ENCODE results near the gene GPI. TPM values are rescaled to one million over a fixed set of nuclear protein-coding genes. Genes with fewer than 3 reads are reported as not detected.

Gene GPI
- total and polyA plus RNA-seq, 2 of the 8 experiments (the other 6 are each of a cell fraction or from before 2014, with no cell fraction given) = 171 to 360 TPM

DNA sequence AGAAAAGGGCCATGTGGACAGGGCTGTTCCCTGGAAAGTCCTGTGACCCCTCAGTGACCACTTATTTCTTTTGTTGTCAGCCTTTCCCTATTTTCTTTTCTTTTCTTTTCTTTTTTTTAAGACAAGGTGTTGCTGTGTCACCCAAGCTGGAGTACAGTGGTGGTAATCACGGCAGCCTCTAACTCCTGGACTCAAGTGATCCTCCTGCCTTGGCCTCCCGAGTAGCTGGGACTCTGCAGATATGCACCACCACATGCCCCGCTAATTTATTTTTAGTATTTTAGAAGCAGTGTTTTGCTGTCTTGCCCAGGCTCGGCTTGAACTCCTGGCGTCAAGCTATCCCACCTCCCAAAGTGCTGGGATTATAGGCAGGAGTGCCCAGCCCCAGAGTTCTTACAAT, 1.1 kb upstream of the GPI start:
- Histone ChIP-seq H2BK12ac (ENCODE audit: low read depth, low read length) (no peak overlapping the region), H2BK15ac (ENCODE audit: low read length) (peak overlapping the region; percentile 61; the same call in 1 of the 2 replicates), H3K27me3 (replicated peaks in 1 of 4; ENCODE audit: control insufficient read depth in 3 of 4, extremely low read depth in 1 of 4, insufficient read depth in 3 of 4, low read length in 3 of 4) (no peaks in the 10 kb centered on the region), H3K27ac (ENCODE audit: low read depth, low read length) (no peak overlapping the region), H2BK5ac (ENCODE audit: low read depth, low read length) (no peak overlapping the region), H4K5ac (ENCODE audit: insufficient read length, low read depth, low read length) (no peak overlapping the region), H4K8ac (ENCODE audit: extremely low read depth, insufficient read depth, low read length) (no peak overlapping the region), H3K4me1 (replicated peaks in 1 of 4; ENCODE audit: control insufficient read depth in 3 of 4, insufficient read depth in 4 of 4, low read length in 3 of 4) (peaks cover 3 to 15% (median 8%) of the 10 kb centered on the region in 4 experiments; a peak in 6 of 7 replicates), H3K23me2 (ENCODE audit: low read depth, low read length) (peaks cover 9% of the 10 kb centered on the region; the same call in 1 of the 2 replicates), H3K79me1 (ENCODE audit: low read depth, low read length) (peaks cover 19% of the 10 kb centered on the region), H3K79me2 (ENCODE audit: control insufficient read depth in 1 of 2, insufficient read depth in 2 of 2, low read length in 2 of 2) (peaks cover 2 to 25% of the 10 kb centered on the region in 2 experiments; a peak in 3 of 4 replicates), H4K20me1 (replicated peaks in 1 of 2; ENCODE audit: control insufficient read depth in 1 of 2, insufficient read depth in 2 of 2, low read length in 2 of 2) (peaks cover 7 to 17% of the 10 kb centered on the region in 2 experiments), H3K9ac (replicated peaks in 1 of 4; ENCODE audit: extremely low read depth in 1 of 4, low read depth in 3 of 4, low read length in 3 of 4) (no peak overlapping the region), H2AK5ac (ENCODE audit: low read depth, low read length) (no peak overlapping the region), H3K18ac (ENCODE audit: extremely low read depth, low read length) (no peak overlapping the region), H2BK120ac (replicated peaks; ENCODE audit: low read depth, low read length) (no peak overlapping the region), H3K36me3 (ENCODE audit: control insufficient read depth in 2 of 4, insufficient read depth in 4 of 4, low read length in 3 of 4) (peaks cover 13 to 21% (median 16%) of the 10 kb centered on the region in 4 experiments), H3K9me3 (ENCODE audit: insufficient read depth in 2 of 2, low read depth in 1 of 2, low read length in 1 of 2) (no peaks in the 10 kb centered on the region), H3K4ac (replicated peaks; ENCODE audit: insufficient read length, low read depth, low read length) (no peak overlapping the region), H2BK20ac (ENCODE audit: low read length) (no peak overlapping the region), H3K56ac (replicated peaks; ENCODE audit: insufficient read length, low read depth, low read length) (no peak overlapping the region), H3K14ac (ENCODE audit: insufficient read length) (no peak overlapping the region), H3K23ac (ENCODE audit: insufficient read length) (no peak overlapping the region), H2AFZ (ENCODE audit: low read length) (no peak overlapping the region), H4K91ac (replicated peaks; ENCODE audit: insufficient read length, low read length) (no peak overlapping the region), H3K4me2 (ENCODE audit: insufficient read depth in 1 of 2, low read depth in 2 of 2, low read length in 2 of 2) (no peak overlapping the region; a peak in 1 of 4 replicates), H3K4me3 (ENCODE audit: extremely low read depth in 1 of 4, insufficient read depth in 2 of 4, low read depth in 3 of 4, low read length in 4 of 4) (no peak overlapping the region)
- no peak for DNase-seq (ENCODE audit: low read depth in 1 of 2, low spot score in 2 of 2)
- ChIA-PET POLR2A (ENCODE audit: partially characterized antibody) (interaction anchor here (2.1 to 2.3 kb wide), 2 partner anchors 8 to 118 kb away, joined by 4 to 10 read pairs; partner anchors contain the start of gene WTIP), CTCF (ENCODE audit: partially characterized antibody) (interaction anchor here (0.8 to 0.9 kb wide), 2 partner anchors 31 to 67 kb away, joined by 3 read pairs; no protein-coding TSS in a partner anchor)
- no peak for FAIRE-seq
- WGBS, 2 experiments (ENCODE audit: extremely low coverage in 1 of 2, insufficient coverage in 1 of 2, insufficient read length in 1 of 2, insufficient replicate concordance in 2 of 2, low coverage in 1 of 2, low lambda C conversion rate in 2 of 2, missing lambda C conversion rate in 1 of 2) = 74% methylated on average over 5 of the region's 5 CpGs; no CpG with 5 or more reads in 1 of the 2 experiments
- no peak for TF ChIP-seq EZH2 (IDR thresholded peaks at IDR 0.05; ENCODE audit: low read depth, low read length, severe bottlenecking)
- TF ChIP-seq CHD1 (IDR thresholded peaks at IDR 0.05; ENCODE audit: low read depth, low read length) = no peak
- TF ChIP-seq KDM5A (IDR thresholded peaks at IDR 0.05; ENCODE audit: low read length) = no peak
- TF ChIP-seq, protein P1, sequence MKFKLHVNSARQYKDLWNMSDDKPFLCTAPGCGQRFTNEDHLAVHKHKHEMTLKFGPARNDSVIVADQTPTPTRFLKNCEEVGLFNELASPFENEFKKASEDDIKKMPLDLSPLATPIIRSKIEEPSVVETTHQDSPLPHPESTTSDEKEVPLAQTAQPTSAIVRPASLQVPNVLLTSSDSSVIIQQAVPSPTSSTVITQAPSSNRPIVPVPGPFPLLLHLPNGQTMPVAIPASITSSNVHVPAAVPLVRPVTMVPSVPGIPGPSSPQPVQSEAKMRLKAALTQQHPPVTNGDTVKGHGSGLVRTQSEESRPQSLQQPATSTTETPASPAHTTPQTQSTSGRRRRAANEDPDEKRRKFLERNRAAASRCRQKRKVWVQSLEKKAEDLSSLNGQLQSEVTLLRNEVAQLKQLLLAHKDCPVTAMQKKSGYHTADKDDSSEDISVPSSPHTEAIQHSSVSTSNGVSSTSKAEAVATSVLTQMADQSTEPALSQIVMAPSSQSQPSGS (IDR thresholded peaks at IDR 0.05; ENCODE audit: low read length) = no peak
- TF ChIP-seq TAF7 (optimal IDR thresholded peaks at IDR 0.05; ENCODE audit: borderline replicate concordance, low read depth, low read length) = no peak
- TF ChIP-seq CHD2 (IDR thresholded peaks at IDR 0.05; ENCODE audit: low read length) = no peak
- no peak for TF ChIP-seq FOSL1 (IDR thresholded peaks at IDR 0.05; ENCODE audit: insufficient read depth, low read depth, low read length)
- TF ChIP-seq YY1 (IDR thresholded peaks at IDR 0.05; ENCODE audit: low read depth, low read length) = no peak
- TF ChIP-seq ASH2L (IDR thresholded peaks at IDR 0.05; ENCODE audit: low read length) = no peak
- no peak for TF ChIP-seq KDM4A (IDR thresholded peaks at IDR 0.05; ENCODE audit: low read depth, low read length, severe bottlenecking)
- no peak for TF ChIP-seq RNF2 (IDR thresholded peaks at IDR 0.05; ENCODE audit: borderline replicate concordance, low read depth, low read length, missing control alignments, poor library complexity, severe bottlenecking)
